Panc1 (cell line): Measurements from ENCODE around the gene MTHFD1L. TPM values are rescaled to one million over a fixed set of nuclear protein-coding genes. Genes with fewer than 3 reads are reported as not detected.

Source experiments
- ATAC-seq: fragments of 200-7000 bp; cut with Tn5 transposase; 2 replicates; pipeline ENCODE4 v1.9.1; 2020; ENCODE audit warnings: mild to moderate bottlenecking, moderate library complexity
- BruUV-seq: library from RNA; stranded (reverse); fragments of 400-500 nt; replicated peaks from 2 replicates; lab custom pipeline; 2021; lab: Mats Ljungman, UMichigan
- CTCF ChIA-PET: fragments of 300-600 bp; sonication (Branson Sonifier 250); formaldehyde crosslinking; loops from one replicate; lab custom pipeline; 2022; ENCODE audit warnings: antibody characterized with exemption; lab: Charles Lee
- POLR2A ChIA-PET: fragments of 300-600 bp; sonication (Branson Sonifier 250); formaldehyde crosslinking; loops from one replicate; lab custom pipeline; 2022; ENCODE audit warnings: antibody characterized with exemption; lab: Charles Lee
- DNase-seq: peaks from one replicate; pipeline ENCODE4 v3.0.0-alpha.2; 2010; ENCODE audit warnings: low read depth, low spot score
- H3K27ac ChIP-seq: 2 replicates; pipeline ENCODE4 v1.5.1; 2011; ENCODE audit warnings: mild to moderate bottlenecking, low read length, inconsistent platforms
- H3K27me3 ChIP-seq: fragments of 200-500 bp; sonication (Bioruptor generic); 2 replicates; pipeline ENCODE4 v1.6.0; 2014; ENCODE audit warnings: low read length, inconsistent platforms; ENCODE audit not compliant: control insufficient read depth, insufficient read depth
- H3K36me3 ChIP-seq: fragments of 200-500 bp; sonication (Bioruptor generic); 2 replicates; pipeline ENCODE4 v1.5.1; 2014; ENCODE audit warnings: inconsistent platforms, mild to moderate bottlenecking, low read length, moderate library complexity; ENCODE audit not compliant: control insufficient read depth, insufficient read depth
- H3K4me1 ChIP-seq: 2 replicates; pipeline ENCODE4 v1.5.1; 2011; ENCODE audit warnings: inconsistent platforms, mild to moderate bottlenecking, low read length, moderate library complexity; ENCODE audit not compliant: control insufficient read depth, insufficient read depth
- H3K4me3 ChIP-seq, 2 experiments: 2 replicates each; pipeline ENCODE4 v1.5.1; 2011 to 2012; ENCODE audit warnings: low read depth in 2 of 2, low read length in 2 of 2, mild to moderate bottlenecking in 2 of 2, inconsistent platforms in 1 of 2, moderate library complexity in 1 of 2
- H3K9me3 ChIP-seq: fragments of 200-500 bp; sonication (Bioruptor generic); 2 replicates; pipeline ENCODE4 v1.5.1; 2014; ENCODE audit warnings: low read depth, mild to moderate bottlenecking, inconsistent platforms, low read length, moderate library complexity; ENCODE audit not compliant: control insufficient read depth, insufficient read depth
- CTCF ChIP-seq: fragments of 450-650 bp; IDR thresholded peaks from 2 replicates; pipeline ENCODE4 v1.5.1; 2017; ENCODE audit warnings: mild to moderate bottlenecking
- POLR2AphosphoS5 ChIP-seq: IDR thresholded peaks from 2 replicates; pipeline ENCODE4 v1.6.1; 2012; ENCODE audit warnings: mild to moderate bottlenecking, low read depth, low read length, moderate library complexity
- REST ChIP-seq, 2 experiments: IDR thresholded peaks; 2 replicates each; pipeline ENCODE4 v1.6.1; 2011 to 2012; ENCODE audit warnings: low read depth in 2 of 2, control low read depth in 1 of 2, low read length in 1 of 2, mild to moderate bottlenecking in 1 of 2, moderate library complexity in 1 of 2; ENCODE audit not compliant: insufficient read depth in 1 of 2
- SIN3A ChIP-seq: IDR thresholded peaks from 2 replicates; pipeline ENCODE4 v1.6.1; 2012; ENCODE audit warnings: low read depth, mild to moderate bottlenecking, low read length, moderate library complexity, borderline replicate concordance; ENCODE audit not compliant: insufficient read depth
- TCF7L2 ChIP-seq: IDR thresholded peaks from 2 replicates; pipeline ENCODE4 v1.6.1; 2011; ENCODE audit warnings: mild to moderate bottlenecking, low read depth, low read length, inconsistent platforms
- in situ Hi-C: cut with HindIII; loops from 2 replicates; pipeline ENCODE4 v1.10.0; 2016; ENCODE audit warnings: low sequenced_read_pairs, low pct_unique_long_range_greater_than_20kb
- intact Hi-C: fragments of 100-400 bp; cut with micrococcal nuclease; formaldehyde crosslinking; loops from one replicate; pipeline ENCODE4 v1.10.0; 2022; ENCODE audit not compliant: unreplicated experiment
- total RNA-seq: library from RNA; stranded (reverse); gene quantifications from one replicate; pipeline ENCODE4 v1.2.1, GENCODE V29; 2021; ENCODE audit not compliant: unreplicated experiment

The MTHFD1L gene
- total RNA-seq, 1 experiment from 2014 or later = 76.2 TPM

GRCh38 chr6:150899231-150899630 lies 33.7 kb downstream of the MTHFD1L start:
- no TSS peak for BruUV-seq
- ChIA-PET POLR2A (no interaction called here), CTCF (no interaction called here)
- Histone ChIP-seq H3K9me3 (no peaks in the 10 kb centered on the region), H3K27me3 (no peaks in the 10 kb centered on the region), H3K27ac (no peak overlapping the region), H3K4me3 (no peak overlapping the region), H3K36me3 (peaks cover 7% of the 10 kb centered on the region), H3K4me1 (no peaks in the 10 kb centered on the region; the same call in 1 of the 2 replicates)
- TF ChIP-seq REST (IDR thresholded peaks at IDR 0.05; ENCODE audit: insufficient read depth in 1 of 2, low read depth in 2 of 2, low read length in 1 of 2) (no peak), POLR2AphosphoS5 (no peak), SIN3A (no peak), CTCF (no peak), TCF7L2 (no peak)
- intact Hi-C loops (no loop called here), in situ Hi-C loops (no loop called here)
- ATAC-seq (no peak), DNase-seq (no peak)

- no TSS peak for BruUV-seq
- in situ Hi-C loops (no loop called here), intact Hi-C loops (no loop called here)
- POLR2A ChIA-PET = no interaction called here
- ATAC-seq (no peak), DNase-seq (no peak)
- CTCF ChIA-PET = interaction anchor here (0.6 kb wide), 1 partner anchor 505 kb away, joined by 4 read pairs; no protein-coding TSS in a partner anchor
- Histone ChIP-seq H3K27ac (no peak overlapping the region), H3K4me3 (no peak overlapping the region), H3K4me1 (no peaks in the 10 kb centered on the region; the same call in 1 of the 2 replicates), H3K36me3 (peaks cover 7% of the 10 kb centered on the region), H3K9me3 (no peaks in the 10 kb centered on the region), H3K27me3 (no peaks in the 10 kb centered on the region)
- no peak for TF ChIP-seq POLR2AphosphoS5
- no peak for TF ChIP-seq SIN3A
- no peak for TF ChIP-seq CTCF
- TF ChIP-seq TCF7L2 = no peak
- TF ChIP-seq REST (IDR thresholded peaks at IDR 0.05; ENCODE audit: insufficient read depth in 1 of 2, low read depth in 2 of 2, low read length in 1 of 2) = no peak
These were observed 34.5 kb downstream of the MTHFD1L start for GRCh38 chr6:150900049-150900448.
